Spleen (tissue), 7 donors: ENCODE measurements around the gene ZNF385D.

Experiments
- POLR2A ChIP-seq, 3 donors: fragments of 450-650 bp; IDR thresholded peaks; one replicate each; pipeline ENCODE4 v1.5.1; 2017; ENCODE audit warnings: antibody characterized with exemption in 3 of 3, mild to moderate bottlenecking in 1 of 3
- POLR2AphosphoS5 ChIP-seq, 3 donors: sonication (generic); formaldehyde crosslinking; IDR thresholded peaks; one replicate each; pipeline ENCODE4 v1.5.1; 2017; ENCODE audit warnings: antibody characterized with exemption in 3 of 3
- TF ChIP-seq, protein P1 (sequence below), 11 experiments: fragments of 200-600 bp in 7 of 11; fragments of 450-650 bp in 4 of 11; sonication (generic) in 4 of 11; IDR thresholded peaks in 8 of 11; conservative IDR thresholded peaks in 3 of 11; 1 replicate in 7 of 11; 2 replicates in 4 of 11; pipeline versions ENCODE4 v1.4.0 to v1.8.0; 2016 to 2021; ENCODE audit warnings: antibody characterized with exemption in 11 of 11, inconsistent platforms in 4 of 11, mild to moderate bottlenecking in 1 of 11
- donor health status: DM: no; HTN: no; CAD: no; lungs with moderate emphysema.
- donor health status: DM: no; HTN: no; CAD: no.
- donor health status: DM: no; HTN: no; CAD: no.

DNA sequence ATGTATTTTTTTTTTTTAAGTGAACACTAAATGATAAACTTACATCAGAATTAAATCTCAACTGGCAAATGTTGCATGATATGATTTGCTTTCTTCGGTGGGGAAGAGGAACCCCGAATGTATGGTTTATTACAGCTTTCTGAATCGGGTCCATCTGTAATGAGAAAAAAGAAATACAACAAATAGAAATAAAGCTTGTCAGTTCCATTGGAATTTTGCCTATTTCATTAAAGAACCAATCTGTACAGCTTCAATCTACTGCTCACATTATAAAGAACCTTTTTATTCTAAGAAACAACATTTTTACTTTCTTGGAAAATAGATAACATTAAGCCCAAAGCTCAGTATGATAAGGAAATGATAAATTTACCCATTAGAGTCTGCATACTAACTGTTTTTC lies 186.5 kb downstream of the ZNF385D start:
- TF ChIP-seq, protein P1, sequence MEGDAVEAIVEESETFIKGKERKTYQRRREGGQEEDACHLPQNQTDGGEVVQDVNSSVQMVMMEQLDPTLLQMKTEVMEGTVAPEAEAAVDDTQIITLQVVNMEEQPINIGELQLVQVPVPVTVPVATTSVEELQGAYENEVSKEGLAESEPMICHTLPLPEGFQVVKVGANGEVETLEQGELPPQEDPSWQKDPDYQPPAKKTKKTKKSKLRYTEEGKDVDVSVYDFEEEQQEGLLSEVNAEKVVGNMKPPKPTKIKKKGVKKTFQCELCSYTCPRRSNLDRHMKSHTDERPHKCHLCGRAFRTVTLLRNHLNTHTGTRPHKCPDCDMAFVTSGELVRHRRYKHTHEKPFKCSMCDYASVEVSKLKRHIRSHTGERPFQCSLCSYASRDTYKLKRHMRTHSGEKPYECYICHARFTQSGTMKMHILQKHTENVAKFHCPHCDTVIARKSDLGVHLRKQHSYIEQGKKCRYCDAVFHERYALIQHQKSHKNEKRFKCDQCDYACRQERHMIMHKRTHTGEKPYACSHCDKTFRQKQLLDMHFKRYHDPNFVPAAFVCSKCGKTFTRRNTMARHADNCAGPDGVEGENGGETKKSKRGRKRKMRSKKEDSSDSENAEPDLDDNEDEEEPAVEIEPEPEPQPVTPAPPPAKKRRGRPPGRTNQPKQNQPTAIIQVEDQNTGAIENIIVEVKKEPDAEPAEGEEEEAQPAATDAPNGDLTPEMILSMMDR (IDR thresholded peaks at IDR 0.05 in 8 of 11, conservative IDR thresholded peaks at IDR 0.05 in 3 of 11) = no peak
- TF ChIP-seq POLR2AphosphoS5 (IDR thresholded peaks at IDR 0.05) (no peak), POLR2A (IDR thresholded peaks at IDR 0.05) (no peak)
